GM18867 (cell line): ENCODE measurements around the gene DEDD2.

Source experiments
- ATAC-seq: cut with Tn5 transposase; IDR thresholded peaks from one replicate; pipeline ENCODE4 v1.9.1; 2021; ENCODE audit warnings: mild to moderate bottlenecking, moderate library complexity; ENCODE audit not compliant: unreplicated experiment

The DEDD2 gene

GRCh38 chr19:42175952-42176648, 41.4 kb downstream of the DEDD2 start:
- ATAC-seq: no peak

GRCh38 chr19:42174958-42175734, 42.3 kb downstream of the DEDD2 start:
- no peak for ATAC-seq

GRCh38 chr19:42174188-42174587, 43.3 kb downstream of the DEDD2 start:
- ATAC-seq: no peak

- ATAC-seq: no peak
These were observed 43.8 kb downstream of the DEDD2 start for GRCh38 chr19:42173695-42174094.

- no peak for ATAC-seq
These were observed 45.2 kb downstream of the DEDD2 start for GRCh38 chr19:42172261-42172660.

GRCh38 chr19:42170715-42171114, 46.8 kb downstream of the DEDD2 start:
- ATAC-seq: no peak

GRCh38 chr19:42169486-42170413, 47.7 kb downstream of the DEDD2 start:
- ATAC-seq: no peak

GRCh38 chr19:42168206-42168605, 49.3 kb downstream of the DEDD2 start:
- no peak for ATAC-seq

- no peak for ATAC-seq
These were observed 51.2 kb downstream of the DEDD2 start for GRCh38 chr19:42166316-42166715.

- ATAC-seq: no peak
These were observed 52.3 kb downstream of the DEDD2 start for GRCh38 chr19:42165146-42165545.

GRCh38 chr19:42161616-42162263, 55.7 kb downstream of the DEDD2 start:
- ATAC-seq: no peak

- no peak for ATAC-seq
These were observed 57.5 kb downstream of the DEDD2 start for GRCh38 chr19:42159942-42160341.

GRCh38 chr19:42158926-42159325, 58.6 kb downstream of the DEDD2 start:
- no peak for ATAC-seq

- ATAC-seq: no peak
These were observed 60.9 kb downstream of the DEDD2 start for GRCh38 chr19:42156571-42156970.

GRCh38 chr19:42155796-42156195, 61.7 kb downstream of the DEDD2 start:
- no peak for ATAC-seq

- ATAC-seq: no peak
These were observed 62.8 kb downstream of the DEDD2 start for GRCh38 chr19:42154471-42155323.

GRCh38 chr19:42153672-42154433, 63.6 kb downstream of the DEDD2 start:
- ATAC-seq: no peak

- ATAC-seq: no peak
These were observed 64.4 kb downstream of the DEDD2 start for GRCh38 chr19:42152910-42153671.
